SK-N-SH treated with all-trans-retinoic acid at 6 μM for 48 hours (cell line): ENCODE results near the gene TNPO3.
A peak's percentile ranks its signal among the peaks of the same experiment; 100 is the strongest.
"Not testable (repeated sequence)": the region's sequence is repeated elsewhere in the genome, so short reads cannot be mapped to it uniquely, and the experiment has no call there.

ENCODE experiments used
- ATAC-seq: fragments of 200-7000 bp; cut with Tn5 transposase; 3 replicates; pipeline ENCODE4 v1.9.1; 2020; ENCODE audit warnings: mild to moderate bottlenecking, moderate library complexity
- ARNTL ChIP-seq: fragments of 450-650 bp; formaldehyde crosslinking; IDR thresholded peaks from 2 replicates; pipeline ENCODE4 v1.5.0; 2020; ENCODE audit warnings: low read depth, mild to moderate bottlenecking, moderate library complexity, borderline replicate concordance
- GLIS3 ChIP-seq: fragments of 250-450 bp; sonication (Bioruptor Pico); IDR thresholded peaks from 2 replicates; pipeline ENCODE4 v1.5.0; 2020; ENCODE audit warnings: mild to moderate bottlenecking, moderate library complexity
- ISL1 ChIP-seq: fragments of 250-450 bp; sonication (Bioruptor Pico); IDR thresholded peaks from 2 replicates; pipeline ENCODE4 v2.1.2; 2022; ENCODE audit warnings: mild to moderate bottlenecking, moderate library complexity
- OSR1 ChIP-seq: fragments of 250-450 bp; sonication (Bioruptor Pico); IDR thresholded peaks from 2 replicates; pipeline ENCODE4 v1.8.0; 2022; ENCODE audit warnings: moderate library complexity, mild to moderate bottlenecking, inconsistent platforms
- PPARA ChIP-seq: fragments of 250-450 bp; sonication (Bioruptor Pico); IDR thresholded peaks from 2 replicates; pipeline ENCODE4 v1.5.0; 2020; ENCODE audit warnings: mild to moderate bottlenecking, borderline replicate concordance
- RARB ChIP-seq: fragments of 250-450 bp; sonication (Bioruptor Pico); IDR thresholded peaks from 2 replicates; pipeline ENCODE4 v1.8.0; 2021; ENCODE audit warnings: mild to moderate bottlenecking, moderate library complexity
- SNAI2 ChIP-seq: fragments of 250-450 bp; sonication (Bioruptor Pico); IDR thresholded peaks from 2 replicates; pipeline ENCODE4 v1.5.0; 2020; ENCODE audit warnings: mild to moderate bottlenecking, moderate library complexity
- TCF4 ChIP-seq: fragments of 250-450 bp; sonication (Bioruptor Pico); IDR thresholded peaks from 2 replicates; pipeline ENCODE4 v1.8.0; 2021; ENCODE audit warnings: mild to moderate bottlenecking, moderate library complexity, borderline replicate concordance
- TOX ChIP-seq: fragments of 250-450 bp; sonication (Bioruptor Pico); IDR thresholded peaks from 2 replicates; pipeline ENCODE4 v1.8.0; 2021; ENCODE audit warnings: mild to moderate bottlenecking, moderate library complexity, borderline replicate concordance
- ZC3H10 ChIP-seq: fragments of 250-450 bp; sonication (Bioruptor Pico); IDR thresholded peaks from 2 replicates; pipeline ENCODE4 v1.5.1; 2021; ENCODE audit warnings: mild to moderate bottlenecking, moderate library complexity
- ZFP3 ChIP-seq: fragments of 250-450 bp; sonication (Bioruptor Pico); IDR thresholded peaks from 2 replicates; pipeline ENCODE4 v1.5.0; 2020; ENCODE audit warnings: mild to moderate bottlenecking, moderate library complexity
- ZFP30 ChIP-seq: fragments of 450-650 bp; formaldehyde crosslinking; IDR thresholded peaks from 2 replicates; pipeline ENCODE4 v1.5.0; 2022; ENCODE audit warnings: mild to moderate bottlenecking, moderate library complexity
- ZNF565 ChIP-seq: fragments of 450-650 bp; formaldehyde crosslinking; conservative IDR thresholded peaks from 2 replicates; pipeline ENCODE4 v1.5.0; 2020; ENCODE audit warnings: low read depth, mild to moderate bottlenecking, moderate library complexity
- ZNF70 ChIP-seq: fragments of 450-650 bp; formaldehyde crosslinking; IDR thresholded peaks from 2 replicates; pipeline ENCODE4 v1.5.0; 2020; ENCODE audit warnings: mild to moderate bottlenecking, moderate library complexity
- ZNF8 ChIP-seq: fragments of 450-650 bp; formaldehyde crosslinking; IDR thresholded peaks from 2 replicates; pipeline ENCODE4 v1.5.0; 2020; ENCODE audit warnings: mild to moderate bottlenecking, moderate library complexity
- TF ChIP-seq, protein P1 (sequence below): fragments of 250-450 bp; sonication (Bioruptor Pico); IDR thresholded peaks from 2 replicates; pipeline ENCODE4 v1.5.1; 2020; ENCODE audit warnings: low read depth, mild to moderate bottlenecking, moderate library complexity
- TF ChIP-seq, protein P2 (sequence below): fragments of 250-450 bp; sonication (Bioruptor Pico); IDR thresholded peaks from 2 replicates; pipeline ENCODE4 v1.8.0; 2021; ENCODE audit warnings: low read depth, mild to moderate bottlenecking, moderate library complexity, borderline replicate concordance
- TF ChIP-seq, protein P3 (sequence below): fragments of 250-450 bp; sonication (Bioruptor Pico); IDR thresholded peaks from 2 replicates; pipeline ENCODE4 v1.5.0; 2020; ENCODE audit warnings: mild to moderate bottlenecking, moderate library complexity
- TF ChIP-seq, protein P4 (sequence below): fragments of 250-450 bp; sonication (Bioruptor Pico); IDR thresholded peaks from 2 replicates; pipeline ENCODE4 v1.5.1; 2021; ENCODE audit warnings: mild to moderate bottlenecking, moderate library complexity
- TF ChIP-seq, protein P5 (sequence below): fragments of 250-450 bp; sonication (Bioruptor Pico); IDR thresholded peaks from 2 replicates; pipeline ENCODE4 v1.8.0; 2020; ENCODE audit warnings: mild to moderate bottlenecking, moderate library complexity, borderline replicate concordance

The TNPO3 gene

DNA sequence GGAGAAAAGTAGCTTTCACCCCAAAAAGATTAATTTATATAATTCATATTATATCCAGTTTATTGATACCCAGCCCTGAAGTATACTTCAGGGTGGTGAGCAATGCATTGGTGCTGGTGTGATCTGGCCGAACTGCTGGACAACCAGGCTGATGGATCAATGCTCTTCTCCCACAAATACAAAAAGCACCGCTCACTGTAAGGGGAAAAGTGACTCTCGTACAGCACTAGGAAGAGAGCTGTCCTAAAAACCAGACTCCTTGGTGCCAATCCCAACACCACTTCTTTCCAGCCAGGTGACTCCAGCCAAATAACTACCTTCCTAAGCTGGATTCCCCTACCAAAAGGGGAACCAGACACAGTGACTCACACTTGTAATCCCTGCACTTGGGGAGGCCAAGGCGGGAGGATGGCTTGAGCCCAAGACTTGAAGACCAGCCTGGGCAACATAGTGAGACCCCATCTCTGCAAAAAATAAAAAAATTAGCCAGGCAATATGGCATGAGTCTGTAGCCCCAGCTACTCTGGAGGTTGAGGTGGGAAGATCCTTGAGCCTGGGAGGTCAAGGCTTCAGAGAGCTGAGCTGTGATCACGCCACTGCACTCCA, 13.1 kb upstream of the TNPO3 start:
- ATAC-seq = no peak

DNA sequence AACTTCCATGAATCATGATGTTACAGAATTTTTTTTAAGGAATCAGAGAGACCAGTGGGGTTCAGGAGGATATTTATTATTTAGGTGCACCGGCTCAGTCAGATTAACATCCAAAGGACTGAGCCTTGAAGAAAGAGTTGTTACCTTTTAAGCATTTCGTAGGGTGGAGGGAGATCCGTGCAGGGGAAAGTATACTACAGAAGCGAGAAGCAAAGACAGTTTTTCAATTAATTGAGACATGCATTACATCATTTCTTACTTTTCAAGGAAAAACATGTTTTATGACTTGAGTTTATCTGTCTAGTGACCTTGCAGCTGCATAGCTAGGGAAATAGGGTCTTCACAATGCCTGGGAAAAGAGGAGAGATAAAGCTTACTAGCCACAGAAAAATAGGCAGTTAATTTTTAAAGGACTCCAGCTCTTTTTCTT, 12.2 kb upstream of the TNPO3 start:
- not testable (repeated sequence) for ATAC-seq

More for the DNA sequence above, 13.1 kb upstream of the TNPO3 start:
- TF ChIP-seq ARNTL (no peak), ZFP3 (CRISPR knock-in tag) (no peak), ZFP30 (CRISPR knock-in tag) (no peak), PPARA (no peak), ISL1 (CRISPR knock-in tag) (no peak), ZC3H10 (no peak), ZNF8 (CRISPR knock-in tag) (no peak), RARB (CRISPR knock-in tag) (no peak), OSR1 (CRISPR knock-in tag) (no peak), GLIS3 (CRISPR knock-in tag) (no peak), ZNF565 (no peak), ZNF70 (CRISPR knock-in tag) (no peak)
- TF ChIP-seq, protein P1, sequence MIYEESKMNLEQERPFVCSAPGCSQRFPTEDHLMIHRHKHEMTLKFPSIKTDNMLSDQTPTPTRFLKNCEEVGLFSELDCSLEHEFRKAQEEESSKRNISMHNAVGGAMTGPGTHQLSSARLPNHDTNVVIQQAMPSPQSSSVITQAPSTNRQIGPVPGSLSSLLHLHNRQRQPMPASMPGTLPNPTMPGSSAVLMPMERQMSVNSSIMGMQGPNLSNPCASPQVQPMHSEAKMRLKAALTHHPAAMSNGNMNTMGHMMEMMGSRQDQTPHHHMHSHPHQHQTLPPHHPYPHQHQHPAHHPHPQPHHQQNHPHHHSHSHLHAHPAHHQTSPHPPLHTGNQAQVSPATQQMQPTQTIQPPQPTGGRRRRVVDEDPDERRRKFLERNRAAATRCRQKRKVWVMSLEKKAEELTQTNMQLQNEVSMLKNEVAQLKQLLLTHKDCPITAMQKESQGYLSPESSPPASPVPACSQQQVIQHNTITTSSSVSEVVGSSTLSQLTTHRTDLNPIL = no peak
- TF ChIP-seq, protein P2, sequence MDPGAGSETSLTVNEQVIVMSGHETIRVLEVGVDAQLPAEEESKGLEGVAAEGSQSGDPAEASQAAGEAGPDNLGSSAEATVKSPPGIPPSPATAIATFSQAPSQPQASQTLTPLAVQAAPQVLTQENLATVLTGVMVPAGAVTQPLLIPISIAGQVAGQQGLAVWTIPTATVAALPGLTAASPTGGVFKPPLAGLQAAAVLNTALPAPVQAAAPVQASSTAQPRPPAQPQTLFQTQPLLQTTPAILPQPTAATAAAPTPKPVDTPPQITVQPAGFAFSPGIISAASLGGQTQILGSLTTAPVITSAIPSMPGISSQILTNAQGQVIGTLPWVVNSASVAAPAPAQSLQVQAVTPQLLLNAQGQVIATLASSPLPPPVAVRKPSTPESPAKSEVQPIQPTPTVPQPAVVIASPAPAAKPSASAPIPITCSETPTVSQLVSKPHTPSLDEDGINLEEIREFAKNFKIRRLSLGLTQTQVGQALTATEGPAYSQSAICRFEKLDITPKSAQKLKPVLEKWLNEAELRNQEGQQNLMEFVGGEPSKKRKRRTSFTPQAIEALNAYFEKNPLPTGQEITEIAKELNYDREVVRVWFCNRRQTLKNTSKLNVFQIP (CRISPR knock-in tag) = no peak
- TF ChIP-seq, protein P3, sequence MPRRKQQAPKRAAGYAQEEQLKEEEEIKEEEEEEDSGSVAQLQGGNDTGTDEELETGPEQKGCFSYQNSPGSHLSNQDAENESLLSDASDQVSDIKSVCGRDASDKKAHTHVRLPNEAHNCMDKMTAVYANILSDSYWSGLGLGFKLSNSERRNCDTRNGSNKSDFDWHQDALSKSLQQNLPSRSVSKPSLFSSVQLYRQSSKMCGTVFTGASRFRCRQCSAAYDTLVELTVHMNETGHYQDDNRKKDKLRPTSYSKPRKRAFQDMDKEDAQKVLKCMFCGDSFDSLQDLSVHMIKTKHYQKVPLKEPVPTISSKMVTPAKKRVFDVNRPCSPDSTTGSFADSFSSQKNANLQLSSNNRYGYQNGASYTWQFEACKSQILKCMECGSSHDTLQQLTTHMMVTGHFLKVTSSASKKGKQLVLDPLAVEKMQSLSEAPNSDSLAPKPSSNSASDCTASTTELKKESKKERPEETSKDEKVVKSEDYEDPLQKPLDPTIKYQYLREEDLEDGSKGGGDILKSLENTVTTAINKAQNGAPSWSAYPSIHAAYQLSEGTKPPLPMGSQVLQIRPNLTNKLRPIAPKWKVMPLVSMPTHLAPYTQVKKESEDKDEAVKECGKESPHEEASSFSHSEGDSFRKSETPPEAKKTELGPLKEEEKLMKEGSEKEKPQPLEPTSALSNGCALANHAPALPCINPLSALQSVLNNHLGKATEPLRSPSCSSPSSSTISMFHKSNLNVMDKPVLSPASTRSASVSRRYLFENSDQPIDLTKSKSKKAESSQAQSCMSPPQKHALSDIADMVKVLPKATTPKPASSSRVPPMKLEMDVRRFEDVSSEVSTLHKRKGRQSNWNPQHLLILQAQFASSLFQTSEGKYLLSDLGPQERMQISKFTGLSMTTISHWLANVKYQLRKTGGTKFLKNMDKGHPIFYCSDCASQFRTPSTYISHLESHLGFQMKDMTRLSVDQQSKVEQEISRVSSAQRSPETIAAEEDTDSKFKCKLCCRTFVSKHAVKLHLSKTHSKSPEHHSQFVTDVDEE = no peak

DNA sequence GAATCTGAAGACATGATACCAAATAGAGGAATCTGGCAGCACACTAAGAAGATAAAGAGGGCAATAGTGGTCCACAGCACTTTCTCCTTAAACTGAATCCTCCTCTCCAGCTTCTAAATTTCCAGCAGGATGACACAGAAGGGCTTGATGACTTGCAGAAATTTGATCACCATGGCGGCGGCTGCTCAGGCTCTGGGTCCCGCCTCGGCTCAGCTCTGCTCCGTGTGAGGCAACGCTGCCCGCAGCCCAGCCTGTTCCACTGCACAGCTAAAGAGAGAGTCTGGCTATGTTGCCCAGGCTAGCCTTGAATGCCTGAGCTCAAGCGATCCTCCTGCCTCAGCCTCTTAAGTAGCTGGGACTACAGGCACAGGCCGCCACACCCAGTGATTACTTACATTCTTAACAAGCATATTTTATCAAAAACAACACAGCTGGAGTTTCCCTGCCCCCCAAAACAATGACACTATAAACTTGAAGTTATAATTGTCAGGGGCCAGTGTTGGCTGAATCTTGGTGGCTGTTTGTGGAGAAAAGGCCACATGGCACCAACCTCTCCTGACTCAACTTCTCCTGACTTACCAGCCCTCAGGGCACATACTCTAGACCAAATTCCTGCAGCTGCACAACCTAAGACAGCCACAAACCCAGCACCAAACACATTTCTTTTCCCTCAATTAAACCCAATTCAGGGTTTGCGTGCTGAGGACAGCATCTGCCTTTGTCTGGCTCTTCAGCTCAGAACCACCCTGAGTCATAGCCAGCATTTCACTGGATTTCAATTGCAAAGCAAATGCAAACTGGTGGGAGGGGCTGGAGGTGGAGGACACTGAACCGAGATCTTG, 11.6 kb upstream of the TNPO3 start:
- ATAC-seq = peak; percentile 51; the same call in 2 of the 3 replicates
- no peak for TF ChIP-seq TCF4 (CRISPR knock-in tag)
- TF ChIP-seq ZFP30 (CRISPR knock-in tag) = no peak
- TF ChIP-seq, protein P3 = no peak
- no peak for TF ChIP-seq OSR1 (CRISPR knock-in tag)
- no peak for TF ChIP-seq ISL1 (CRISPR knock-in tag)
- no peak for TF ChIP-seq RARB (CRISPR knock-in tag)

DNA sequence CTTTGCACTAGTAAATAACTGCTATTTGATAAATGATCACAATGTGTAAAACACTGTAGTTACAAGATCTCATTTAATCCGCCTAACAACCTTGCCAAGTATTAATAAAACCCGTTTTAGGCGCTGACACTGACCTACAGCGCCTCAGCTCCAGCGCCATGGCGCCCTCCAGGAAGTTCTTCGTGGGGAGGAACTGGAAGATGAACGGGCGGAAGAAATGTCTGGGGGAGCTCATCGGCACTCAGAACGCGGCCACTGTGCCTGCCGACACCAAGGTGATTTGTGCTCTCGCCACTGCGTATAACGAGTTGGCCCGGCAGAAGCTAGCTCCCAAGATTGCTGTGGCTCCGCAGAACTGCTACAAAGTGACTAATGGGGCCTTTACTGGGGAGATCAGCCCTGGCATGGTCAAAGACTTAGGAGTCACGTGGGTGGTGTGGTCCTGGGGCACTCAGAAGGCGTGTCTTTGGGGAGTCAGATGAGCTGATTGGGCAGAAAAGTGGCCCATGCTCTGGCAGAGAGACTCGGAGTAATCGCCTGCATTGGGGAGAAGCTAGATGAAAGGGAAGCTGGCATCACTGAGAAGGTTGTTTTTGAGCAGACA, 1.1 kb upstream of the TNPO3 start:
- ATAC-seq = no peak
- TF ChIP-seq, protein P4, sequence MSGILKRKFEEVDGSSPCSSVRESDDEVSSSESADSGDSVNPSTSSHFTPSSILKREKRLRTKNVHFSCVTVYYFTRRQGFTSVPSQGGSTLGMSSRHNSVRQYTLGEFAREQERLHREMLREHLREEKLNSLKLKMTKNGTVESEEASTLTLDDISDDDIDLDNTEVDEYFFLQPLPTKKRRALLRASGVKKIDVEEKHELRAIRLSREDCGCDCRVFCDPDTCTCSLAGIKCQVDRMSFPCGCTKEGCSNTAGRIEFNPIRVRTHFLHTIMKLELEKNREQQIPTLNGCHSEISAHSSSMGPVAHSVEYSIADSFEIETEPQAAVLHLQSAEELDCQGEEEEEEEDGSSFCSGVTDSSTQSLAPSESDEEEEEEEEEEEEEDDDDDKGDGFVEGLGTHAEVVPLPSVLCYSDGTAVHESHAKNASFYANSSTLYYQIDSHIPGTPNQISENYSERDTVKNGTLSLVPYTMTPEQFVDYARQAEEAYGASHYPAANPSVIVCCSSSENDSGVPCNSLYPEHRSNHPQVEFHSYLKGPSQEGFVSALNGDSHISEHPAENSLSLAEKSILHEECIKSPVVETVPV (CRISPR knock-in tag) = no peak
- TF ChIP-seq PPARA (no peak), SNAI2 (CRISPR knock-in tag) (no peak), TOX (CRISPR knock-in tag) (no peak), ZNF565 (no peak), ARNTL (no peak)
- TF ChIP-seq, protein P5, sequence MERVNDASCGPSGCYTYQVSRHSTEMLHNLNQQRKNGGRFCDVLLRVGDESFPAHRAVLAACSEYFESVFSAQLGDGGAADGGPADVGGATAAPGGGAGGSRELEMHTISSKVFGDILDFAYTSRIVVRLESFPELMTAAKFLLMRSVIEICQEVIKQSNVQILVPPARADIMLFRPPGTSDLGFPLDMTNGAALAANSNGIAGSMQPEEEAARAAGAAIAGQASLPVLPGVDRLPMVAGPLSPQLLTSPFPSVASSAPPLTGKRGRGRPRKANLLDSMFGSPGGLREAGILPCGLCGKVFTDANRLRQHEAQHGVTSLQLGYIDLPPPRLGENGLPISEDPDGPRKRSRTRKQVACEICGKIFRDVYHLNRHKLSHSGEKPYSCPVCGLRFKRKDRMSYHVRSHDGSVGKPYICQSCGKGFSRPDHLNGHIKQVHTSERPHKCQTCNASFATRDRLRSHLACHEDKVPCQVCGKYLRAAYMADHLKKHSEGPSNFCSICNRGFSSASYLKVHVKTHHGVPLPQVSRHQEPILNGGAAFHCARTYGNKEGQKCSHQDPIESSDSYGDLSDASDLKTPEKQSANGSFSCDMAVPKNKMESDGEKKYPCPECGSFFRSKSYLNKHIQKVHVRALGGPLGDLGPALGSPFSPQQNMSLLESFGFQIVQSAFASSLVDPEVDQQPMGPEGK (CRISPR knock-in tag) = no peak
